LNCaP clone FGC (cell line): ENCODE results near the gene PKP4.
"Not testable (repeated sequence)": the region's sequence is repeated elsewhere in the genome, so short reads cannot be mapped to it uniquely, and the experiment has no call there.

Experiments
- DNase-seq: peaks from one replicate; pipeline ENCODE4 v3.0.0-alpha.2; 2011; ENCODE audit warnings: low read depth
- H3K4me3 ChIP-seq: 2 replicates; pipeline ENCODE4 v1.5.1; 2011; ENCODE audit warnings: mild to moderate bottlenecking, low read depth, low read length, control low read depth
- CTCF ChIP-seq: IDR thresholded peaks from 2 replicates; pipeline ENCODE4 v1.5.1; 2012; ENCODE audit warnings: mild to moderate bottlenecking; ENCODE audit not compliant: control insufficient read depth, insufficient read depth; ENCODE audit errors: extremely low read depth

The PKP4 gene

GRCh38 chr2:158693476-158693875 is 236.7 kb downstream of the PKP4 start:
- H3K4me3 ChIP-seq: no peak overlapping the region
- no peak for DNase-seq
- TF ChIP-seq CTCF: no peak

GRCh38 chr2:158695305-158695704 is 238.6 kb downstream of the PKP4 start:
- no peak for TF ChIP-seq CTCF
- no peak for DNase-seq
- H3K4me3 ChIP-seq: no peak overlapping the region

- DNase-seq, H3K4me3 ChIP-seq: not testable (repeated sequence)
Measured at GRCh38 chr2:158695744-158696143, 239.0 kb downstream of the PKP4 start.

- no peak for TF ChIP-seq CTCF
- H3K4me3 ChIP-seq: no peak overlapping the region
- no peak for DNase-seq
Measured at GRCh38 chr2:158699323-158699722, 242.6 kb downstream of the PKP4 start.

GRCh38 chr2:158701101-158701500 is 244.3 kb downstream of the PKP4 start:
- DNase-seq: no peak

GRCh38 chr2:158702740-158703139 is 246.0 kb downstream of the PKP4 start:
- TF ChIP-seq CTCF: no peak
- DNase-seq: no peak

More at GRCh38 chr2:158701101-158701500, 244.3 kb downstream of the PKP4 start:
- no peak overlapping the region for H3K4me3 ChIP-seq
- no peak for TF ChIP-seq CTCF

GRCh38 chr2:158704724-158705465 is 248.1 kb downstream of the PKP4 start:
- not testable (repeated sequence) for H3K4me3 ChIP-seq, DNase-seq

More at GRCh38 chr2:158702740-158703139, 246.0 kb downstream of the PKP4 start:
- no peak overlapping the region for H3K4me3 ChIP-seq

GRCh38 chr2:158712791-158713522 is 256.2 kb downstream of the PKP4 start:
- H3K4me3 ChIP-seq: no peak overlapping the region
- TF ChIP-seq CTCF: no peak
- DNase-seq: no peak
